ENCODE results near the gene MMP21. TPM values are rescaled to one million over a fixed set of nuclear protein-coding genes. Genes with fewer than 3 reads are reported as not detected.

MMP21 gene
- total and polyA plus RNA-seq, 2 of the 13 experiments (the other 11 are each of a cell fraction or from before 2014, with no cell fraction given): not detected

- TF ChIP-seq DMTF1 (CRISPR knock-in tag; IDR thresholded peaks at IDR 0.05) (no peak), HMG20A (CRISPR knock-in tag; IDR thresholded peaks at IDR 0.05; ENCODE audit: borderline replicate concordance) (no peak)
Observed at GRCh38 chr10:125722811-125723210, 52.8 kb downstream of the MMP21 start (continued).

- DNase-seq (ENCODE audit: low spot score) (no peak), ATAC-seq (no peak), FAIRE-seq (no peak)
- intact Hi-C loops (cut with micrococcal nuclease; ENCODE audit: unreplicated experiment) (no loop called here), in situ Hi-C loops (cut with HindIII; ENCODE audit: extremely low pct_ligation_motif_present, low pct_unique_long_range_greater_than_20kb) (no loop called here)
- ChIA-PET CTCF (ENCODE audit: low intra/inter-chr PET ratio, low total read pairs) (no interaction called here), POLR2A (no interaction called here)
- H2AFZ ChIP-seq (ENCODE audit: low read length): no peak overlapping the region
- peak overlapping the region; percentile 90 for H3K9ac ChIP-seq (ENCODE audit: insufficient read depth, low read depth, low read length)
- H4K20me1 ChIP-seq (ENCODE audit: insufficient read depth, low read length): no peaks in the 10 kb centered on the region
- H3K36me3 ChIP-seq (replicated peaks in 1 of 2; ENCODE audit: control insufficient read depth in 1 of 2, insufficient read depth in 2 of 2, low read length in 2 of 2): peaks cover 2 to 44% of the 10 kb centered on the region in 2 experiments
- no TSS peak for BruUV-seq (replicated peaks)
- peaks cover 25% of the 10 kb centered on the region for H3K4me1 ChIP-seq (ENCODE audit: insufficient read depth, low read length)
- no peak overlapping the region for H3K27ac ChIP-seq (ENCODE audit: extremely low read length, insufficient read depth, low read length)
- no peak for TF ChIP-seq PHF21A (CRISPR knock-in tag; IDR thresholded peaks at IDR 0.05)
- TF ChIP-seq CHCHD3 (CRISPR knock-in tag; IDR thresholded peaks at IDR 0.05): no peak
- no peak for TF ChIP-seq MXI1 (IDR thresholded peaks at IDR 0.05; ENCODE audit: borderline replicate concordance, low read depth, low read length)
- TF ChIP-seq, protein P1, sequence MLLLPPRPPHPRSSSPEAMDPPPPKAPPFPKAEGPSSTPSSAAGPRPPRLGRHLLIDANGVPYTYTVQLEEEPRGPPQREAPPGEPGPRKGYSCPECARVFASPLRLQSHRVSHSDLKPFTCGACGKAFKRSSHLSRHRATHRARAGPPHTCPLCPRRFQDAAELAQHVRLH (CRISPR knock-in tag; IDR thresholded peaks at IDR 0.05; ENCODE audit: borderline replicate concordance, low read depth): no peak
- no peak for TF ChIP-seq ZNF891 (CRISPR knock-in tag; IDR thresholded peaks at IDR 0.05)
- TF ChIP-seq, protein P2, sequence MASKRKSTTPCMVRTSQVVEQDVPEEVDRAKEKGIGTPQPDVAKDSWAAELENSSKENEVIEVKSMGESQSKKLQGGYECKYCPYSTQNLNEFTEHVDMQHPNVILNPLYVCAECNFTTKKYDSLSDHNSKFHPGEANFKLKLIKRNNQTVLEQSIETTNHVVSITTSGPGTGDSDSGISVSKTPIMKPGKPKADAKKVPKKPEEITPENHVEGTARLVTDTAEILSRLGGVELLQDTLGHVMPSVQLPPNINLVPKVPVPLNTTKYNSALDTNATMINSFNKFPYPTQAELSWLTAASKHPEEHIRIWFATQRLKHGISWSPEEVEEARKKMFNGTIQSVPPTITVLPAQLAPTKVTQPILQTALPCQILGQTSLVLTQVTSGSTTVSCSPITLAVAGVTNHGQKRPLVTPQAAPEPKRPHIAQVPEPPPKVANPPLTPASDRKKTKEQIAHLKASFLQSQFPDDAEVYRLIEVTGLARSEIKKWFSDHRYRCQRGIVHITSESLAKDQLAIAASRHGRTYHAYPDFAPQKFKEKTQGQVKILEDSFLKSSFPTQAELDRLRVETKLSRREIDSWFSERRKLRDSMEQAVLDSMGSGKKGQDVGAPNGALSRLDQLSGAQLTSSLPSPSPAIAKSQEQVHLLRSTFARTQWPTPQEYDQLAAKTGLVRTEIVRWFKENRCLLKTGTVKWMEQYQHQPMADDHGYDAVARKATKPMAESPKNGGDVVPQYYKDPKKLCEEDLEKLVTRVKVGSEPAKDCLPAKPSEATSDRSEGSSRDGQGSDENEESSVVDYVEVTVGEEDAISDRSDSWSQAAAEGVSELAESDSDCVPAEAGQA (IDR thresholded peaks at IDR 0.05; ENCODE audit: low read depth): no peak
- TF ChIP-seq, protein P2 (CRISPR knock-in tag; IDR thresholded peaks at IDR 0.05; ENCODE audit: borderline replicate concordance): no peak
- no peak for TF ChIP-seq DPF2 (CRISPR knock-in tag; IDR thresholded peaks at IDR 0.05; ENCODE audit: borderline replicate concordance, low read depth)
- TF ChIP-seq CAMTA2 (CRISPR knock-in tag; IDR thresholded peaks at IDR 0.05; ENCODE audit: borderline replicate concordance): no peak
- TF ChIP-seq ZNF839 (CRISPR knock-in tag; IDR thresholded peaks at IDR 0.05; ENCODE audit: borderline replicate concordance): no peak
- no peak for TF ChIP-seq ZNF607 (CRISPR knock-in tag; IDR thresholded peaks at IDR 0.05; ENCODE audit: borderline replicate concordance)
- H3K4me2 ChIP-seq (ENCODE audit: low read depth, low read length): peak overlapping the region; percentile 53
- 95% methylated on average over 6 of the region's 6 CpGs for WGBS (ENCODE audit: low lambda C conversion rate)
- H3K27me3 ChIP-seq (ENCODE audit: control insufficient read depth in 1 of 2, insufficient read depth in 2 of 2, low read length in 2 of 2): no peaks in the 10 kb centered on the region; a peak in 1 of 5 replicates
- no peaks in the 10 kb centered on the region for H3K9me3 ChIP-seq (ENCODE audit: low read length)
- peak overlapping the region; percentile 76 to 92 (median 87); a peak in 4 of 6 replicates for H3K4me3 ChIP-seq (replicated peaks in 1 of 3; ENCODE audit: insufficient read depth in 1 of 3, low read depth in 2 of 3, low read length in 3 of 3)
- peaks cover 19% of the 10 kb centered on the region for H3K79me2 ChIP-seq (ENCODE audit: insufficient read depth, low read length)
Observed at GRCh38 chr10:125721035-125721434, 54.6 kb downstream of the MMP21 start.
